ENCODE measurements around the gene DDX6. TPM values are rescaled to one million over a fixed set of nuclear protein-coding genes. Genes with fewer than 3 reads are reported as not detected.

Gene DDX6
- total and polyA plus RNA-seq, 9 of the 15 experiments (the other 6 are each of a cell fraction or from before 2014, with no cell fraction given): 10.0 to 102 (median 58.2) TPM

GRCh38 chr11:118789501-118790356 lies 1.2 kb downstream of the DDX6 start (continued):
- TF ChIP-seq AFF1 (IDR thresholded peaks at IDR 0.05; ENCODE audit: low read depth in 1 of 2, partially characterized antibody in 2 of 2) (peak in 1 of 2 experiments; percentile 40), SIN3A (IDR thresholded peaks at IDR 0.05; ENCODE audit: borderline replicate concordance in 2 of 2, control insufficient read depth in 1 of 2, low read depth in 2 of 2, low read length in 2 of 2) (0 out of 4 replicates have a peak, but pooled peaks of 1 of the 2 experiments have one; percentile 21), KDM1A (IDR thresholded peaks at IDR 0.05) (no peak), CC2D1A (IDR thresholded peaks at IDR 0.05) (no peak), SMARCE1 (IDR thresholded peaks at IDR 0.05) (no peak), TCF3 (CRISPR knock-in tag; IDR thresholded peaks at IDR 0.05) (no peak), RBM39 (optimal IDR thresholded peaks at IDR 0.05; ENCODE audit: low read depth, low read length) (no peak), ZNF707 (CRISPR knock-in tag; conservative IDR thresholded peaks at IDR 0.05) (no peak), SNRNP70 (optimal IDR thresholded peaks at IDR 0.05; ENCODE audit: low read depth, low read length) (no peak), ZNF407 (IDR thresholded peaks at IDR 0.05; ENCODE audit: low read depth) (no peak), ILK (tag; IDR thresholded peaks at IDR 0.05; ENCODE audit: borderline replicate concordance, low read depth) (no peak), RBBP5 (IDR thresholded peaks at IDR 0.05; ENCODE audit: borderline replicate concordance, insufficient read depth, low read length, poor library complexity, severe bottlenecking) (peak; percentile 72), ZNF311 (CRISPR knock-in tag; IDR thresholded peaks at IDR 0.05) (no peak), CHD2 (IDR thresholded peaks at IDR 0.05; ENCODE audit: low read depth, low read length) (no peak), CBX1 (IDR thresholded peaks at IDR 0.05; ENCODE audit: low read depth) (no peak), CBFA2T2 (conservative IDR thresholded peaks at IDR 0.05) (no peak)

Measured in K562 (cell line).